Nephron (organoid): ENCODE results near the gene DZANK1.
A peak's percentile ranks its signal among the peaks of the same experiment; 100 is the strongest.

Source experiments
- H3K27ac Mint-ChIP-seq, 3 experiments: 2 replicates each; pipeline ENCODE4 v1.8.0; 2020; ENCODE audit warnings: mixed read lengths in 3 of 3, mild to moderate bottlenecking in 2 of 3, moderate library complexity in 1 of 3
- H3K27me3 Mint-ChIP-seq: 2 replicates; pipeline ENCODE4 v1.8.0; 2021; ENCODE audit warnings: low read depth, mild to moderate bottlenecking, moderate library complexity, mixed read lengths
- H3K36me3 Mint-ChIP-seq: 2 replicates; pipeline ENCODE4 v1.8.0; 2020; ENCODE audit warnings: low read depth, mixed read lengths
- H3K4me1 Mint-ChIP-seq: 2 replicates; pipeline ENCODE4 v1.8.0; 2020; ENCODE audit warnings: mixed read lengths
- H3K4me3 Mint-ChIP-seq, 3 experiments: 2 replicates each; pipeline ENCODE4 v1.8.0; 2020; ENCODE audit warnings: mild to moderate bottlenecking in 3 of 3, mixed read lengths in 3 of 3, moderate library complexity in 2 of 3
- H3K9me3 Mint-ChIP-seq: 2 replicates; pipeline ENCODE4 v1.8.0; 2020; ENCODE audit warnings: mixed read lengths
- TF ChIP-seq, protein P1 (sequence below), 3 experiments: fragments of 200-600 bp; sonication (generic); IDR thresholded peaks; one replicate each; pipeline ENCODE4 v1.5.0; 2021; ENCODE audit warnings: antibody characterized with exemption in 3 of 3; ENCODE audit not compliant: unreplicated experiment in 3 of 3

The DZANK1 gene

DNA sequence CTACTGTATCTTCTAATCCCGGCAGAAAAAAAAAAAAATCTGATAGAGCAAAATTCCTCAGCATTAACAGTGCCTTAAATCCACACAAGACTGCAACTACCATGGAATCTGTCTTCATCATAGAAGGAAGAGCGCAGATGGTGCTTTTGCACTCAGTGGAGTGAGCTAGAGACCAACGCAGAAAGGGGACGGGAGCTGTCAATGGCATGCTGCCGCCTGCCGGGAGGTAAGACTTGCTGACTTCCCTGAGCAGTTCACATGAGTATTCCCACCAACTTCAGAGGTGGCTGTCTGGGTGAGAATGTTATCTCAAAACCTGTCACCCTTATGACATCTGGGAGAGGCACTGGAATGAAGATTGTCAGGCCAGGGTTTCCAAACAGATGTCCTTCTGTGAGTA is 35.6 kb downstream of the DZANK1 start:
- no peaks in the 10 kb centered on the region for H3K9me3 Mint-ChIP-seq
- peaks cover 12% of the 10 kb centered on the region for H3K4me1 Mint-ChIP-seq
- TF ChIP-seq, protein P1, sequence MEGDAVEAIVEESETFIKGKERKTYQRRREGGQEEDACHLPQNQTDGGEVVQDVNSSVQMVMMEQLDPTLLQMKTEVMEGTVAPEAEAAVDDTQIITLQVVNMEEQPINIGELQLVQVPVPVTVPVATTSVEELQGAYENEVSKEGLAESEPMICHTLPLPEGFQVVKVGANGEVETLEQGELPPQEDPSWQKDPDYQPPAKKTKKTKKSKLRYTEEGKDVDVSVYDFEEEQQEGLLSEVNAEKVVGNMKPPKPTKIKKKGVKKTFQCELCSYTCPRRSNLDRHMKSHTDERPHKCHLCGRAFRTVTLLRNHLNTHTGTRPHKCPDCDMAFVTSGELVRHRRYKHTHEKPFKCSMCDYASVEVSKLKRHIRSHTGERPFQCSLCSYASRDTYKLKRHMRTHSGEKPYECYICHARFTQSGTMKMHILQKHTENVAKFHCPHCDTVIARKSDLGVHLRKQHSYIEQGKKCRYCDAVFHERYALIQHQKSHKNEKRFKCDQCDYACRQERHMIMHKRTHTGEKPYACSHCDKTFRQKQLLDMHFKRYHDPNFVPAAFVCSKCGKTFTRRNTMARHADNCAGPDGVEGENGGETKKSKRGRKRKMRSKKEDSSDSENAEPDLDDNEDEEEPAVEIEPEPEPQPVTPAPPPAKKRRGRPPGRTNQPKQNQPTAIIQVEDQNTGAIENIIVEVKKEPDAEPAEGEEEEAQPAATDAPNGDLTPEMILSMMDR (IDR thresholded peaks at IDR 0.05; ENCODE audit: unreplicated experiment in 3 of 3) = no peak
- H3K27me3 Mint-ChIP-seq = no peaks in the 10 kb centered on the region
- H3K4me3 Mint-ChIP-seq = no peak overlapping the region
- no peak overlapping the region for H3K27ac Mint-ChIP-seq
- H3K36me3 Mint-ChIP-seq = peaks cover 4% of the 10 kb centered on the region

GRCh38 chr20:18430172-18430826 is 36.5 kb downstream of the DZANK1 start:
- H3K9me3 Mint-ChIP-seq = no peaks in the 10 kb centered on the region
- TF ChIP-seq, protein P1 (IDR thresholded peaks at IDR 0.05; ENCODE audit: unreplicated experiment in 3 of 3) = no peak
- peaks cover 12% of the 10 kb centered on the region for H3K4me1 Mint-ChIP-seq
- peaks cover 9% of the 10 kb centered on the region for H3K36me3 Mint-ChIP-seq
- H3K27me3 Mint-ChIP-seq = no peaks in the 10 kb centered on the region
- no peak overlapping the region for H3K27ac Mint-ChIP-seq
- no peak overlapping the region for H3K4me3 Mint-ChIP-seq

- peaks cover 6% of the 10 kb centered on the region for H3K36me3 Mint-ChIP-seq
- no peaks in the 10 kb centered on the region for H3K9me3 Mint-ChIP-seq
- H3K4me3 Mint-ChIP-seq = no peak overlapping the region
- peak overlapping the region; percentile 43 to 95 (median 69) for H3K27ac Mint-ChIP-seq
- H3K4me1 Mint-ChIP-seq = peaks cover 12% of the 10 kb centered on the region
- H3K27me3 Mint-ChIP-seq = no peaks in the 10 kb centered on the region
- TF ChIP-seq, protein P1 (IDR thresholded peaks at IDR 0.05; ENCODE audit: unreplicated experiment in 3 of 3) = no peak
These were observed 38.2 kb downstream of the DZANK1 start for GRCh38 chr20:18428490-18429173.

- no peaks in the 10 kb centered on the region for H3K9me3 Mint-ChIP-seq
- no peak overlapping the region for H3K4me3 Mint-ChIP-seq
These were observed 39.6 kb downstream of the DZANK1 start for GRCh38 chr20:18427214-18427613.

DNA sequence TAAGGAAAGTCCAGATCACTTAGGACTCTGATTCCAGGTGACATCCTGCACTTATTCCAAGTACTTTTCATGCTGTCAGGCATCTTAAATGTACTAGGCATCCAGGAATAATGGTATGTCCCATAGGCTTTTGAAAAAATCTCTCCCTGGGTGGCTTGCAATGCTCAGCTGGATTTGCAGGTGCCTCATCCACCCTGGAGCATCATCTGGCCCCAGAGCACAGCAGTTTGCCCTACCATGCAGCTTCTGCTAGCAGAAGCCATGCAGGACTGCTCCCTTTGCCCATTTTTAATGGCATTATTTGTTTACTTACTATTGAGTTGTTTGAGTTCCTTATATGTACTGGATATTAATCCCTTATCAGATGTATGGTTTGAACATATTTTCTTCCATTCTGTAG is 45.2 kb downstream of the DZANK1 start:
- TF ChIP-seq, protein P1 (IDR thresholded peaks at IDR 0.05; ENCODE audit: unreplicated experiment in 3 of 3) = no peak
- no peaks in the 10 kb centered on the region for H3K4me1 Mint-ChIP-seq
- H3K4me3 Mint-ChIP-seq = no peak overlapping the region
- H3K9me3 Mint-ChIP-seq = no peaks in the 10 kb centered on the region
- H3K36me3 Mint-ChIP-seq = peaks cover 13% of the 10 kb centered on the region
- no peaks in the 10 kb centered on the region for H3K27me3 Mint-ChIP-seq
- no peak overlapping the region for H3K27ac Mint-ChIP-seq

More at GRCh38 chr20:18427214-18427613, 39.6 kb downstream of the DZANK1 start:
- H3K27ac Mint-ChIP-seq = no peak overlapping the region
- TF ChIP-seq, protein P1 (IDR thresholded peaks at IDR 0.05; ENCODE audit: unreplicated experiment in 3 of 3) = no peak
- H3K36me3 Mint-ChIP-seq = peaks cover 8% of the 10 kb centered on the region
- H3K4me1 Mint-ChIP-seq = peaks cover 12% of the 10 kb centered on the region
- H3K27me3 Mint-ChIP-seq = no peaks in the 10 kb centered on the region
